Activated CD8-positive, alpha-beta memory T cell treated with anti-CD3 and anti-CD28 coated beads for 1 hour (primary cell): ENCODE results near the gene LTBP3.
A peak's percentile ranks its signal among the peaks of the same experiment; 100 is the strongest.

Source experiments
- DNase-seq, 2 donors: peaks; one replicate each; pipeline ENCODE4 v3.0.0-alpha.2; 2020; ENCODE audit warnings: low read depth in 1 of 2; ENCODE audit errors: extremely low read depth in 1 of 2

LTBP3 gene

DNA sequence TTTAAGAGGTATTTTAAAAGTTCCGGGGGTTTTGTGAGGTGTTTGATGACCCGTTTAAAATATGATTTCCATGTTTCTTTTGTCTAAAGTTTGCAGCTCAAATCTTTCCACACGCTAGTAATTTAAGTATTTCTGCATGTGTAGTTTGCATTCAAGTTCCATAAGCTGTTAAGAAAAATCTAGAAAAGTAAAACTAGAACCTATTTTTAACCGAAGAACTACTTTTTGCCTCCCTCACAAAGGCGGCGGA, 59.5 kb downstream of the LTBP3 start:
- DNase-seq = no peak

DNA sequence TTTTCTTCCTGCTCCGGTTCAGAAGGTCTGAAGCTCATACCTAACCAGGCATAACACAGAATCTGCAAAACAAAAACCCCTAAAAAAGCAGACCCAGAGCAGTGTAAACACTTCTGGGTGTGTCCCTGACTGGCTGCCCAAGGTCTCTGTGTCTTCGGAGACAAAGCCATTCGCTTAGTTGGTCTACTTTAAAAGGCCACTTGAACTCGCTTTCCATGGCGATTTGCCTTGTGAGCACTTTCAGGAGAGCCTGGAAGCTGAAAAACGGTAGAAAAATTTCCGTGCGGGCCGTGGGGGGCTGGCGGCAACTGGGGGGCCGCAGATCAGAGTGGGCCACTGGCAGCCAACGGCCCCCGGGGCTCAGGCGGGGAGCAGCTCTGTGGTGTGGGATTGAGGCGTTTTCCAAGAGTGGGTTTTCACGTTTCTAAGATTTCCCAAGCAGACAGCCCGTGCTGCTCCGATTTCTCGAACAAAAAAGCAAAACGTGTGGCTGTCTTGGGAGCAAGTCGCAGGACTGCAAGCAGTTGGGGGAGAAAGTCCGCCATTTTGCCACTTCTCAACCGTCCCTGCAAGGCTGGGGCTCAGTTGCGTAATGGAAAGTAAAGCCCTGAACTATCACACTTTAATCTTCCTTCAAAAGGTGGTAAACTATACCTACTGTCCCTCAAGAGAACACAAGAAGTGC, 60.0 kb downstream of the LTBP3 start:
- peak; percentile 43 to 44 for DNase-seq

DNA sequence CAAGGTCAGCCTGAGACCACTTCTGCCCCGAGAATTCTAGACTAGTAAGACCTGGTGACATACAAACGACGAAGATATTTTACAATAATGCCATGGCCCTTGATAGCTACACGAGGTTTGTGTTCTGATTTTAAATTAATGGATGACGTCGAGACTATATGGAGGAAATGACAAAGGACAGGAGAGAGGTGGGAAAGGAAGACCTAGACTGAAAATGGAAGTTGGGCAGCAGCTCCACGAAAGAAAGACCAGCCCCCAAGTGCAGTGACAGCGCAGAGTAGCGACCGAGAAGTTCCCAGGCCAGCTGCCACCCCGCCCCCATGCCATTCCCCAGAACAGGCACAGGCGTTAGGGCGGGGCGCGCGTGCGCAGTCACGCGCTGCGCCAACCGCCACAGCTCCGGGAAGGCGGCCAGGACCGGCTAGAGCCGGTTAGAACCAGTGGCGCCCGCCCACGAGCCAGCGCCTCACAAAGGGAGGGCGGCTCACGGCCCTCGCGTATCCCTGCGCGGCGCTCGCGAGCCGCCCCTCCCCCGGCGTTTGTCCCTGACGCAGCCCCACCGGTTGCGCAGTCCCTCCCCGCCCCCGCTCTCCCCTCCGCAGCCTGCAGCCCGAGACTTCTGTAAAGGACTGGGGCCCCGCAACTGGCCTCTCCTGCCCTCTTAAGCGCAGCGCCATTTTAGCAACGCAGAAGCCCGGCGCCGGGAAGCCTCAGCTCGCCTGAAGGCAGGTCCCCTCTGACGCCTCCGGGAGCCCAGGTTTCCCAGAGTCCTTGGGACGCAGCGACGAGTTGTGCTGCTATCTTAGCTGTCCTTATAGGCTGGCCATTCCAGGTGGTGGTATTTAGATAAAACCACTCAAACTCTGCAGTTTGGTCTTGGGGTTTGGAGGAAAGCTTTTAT, 60.8 kb downstream of the LTBP3 start:
- DNase-seq = peak; percentile 94 to 98

DNA sequence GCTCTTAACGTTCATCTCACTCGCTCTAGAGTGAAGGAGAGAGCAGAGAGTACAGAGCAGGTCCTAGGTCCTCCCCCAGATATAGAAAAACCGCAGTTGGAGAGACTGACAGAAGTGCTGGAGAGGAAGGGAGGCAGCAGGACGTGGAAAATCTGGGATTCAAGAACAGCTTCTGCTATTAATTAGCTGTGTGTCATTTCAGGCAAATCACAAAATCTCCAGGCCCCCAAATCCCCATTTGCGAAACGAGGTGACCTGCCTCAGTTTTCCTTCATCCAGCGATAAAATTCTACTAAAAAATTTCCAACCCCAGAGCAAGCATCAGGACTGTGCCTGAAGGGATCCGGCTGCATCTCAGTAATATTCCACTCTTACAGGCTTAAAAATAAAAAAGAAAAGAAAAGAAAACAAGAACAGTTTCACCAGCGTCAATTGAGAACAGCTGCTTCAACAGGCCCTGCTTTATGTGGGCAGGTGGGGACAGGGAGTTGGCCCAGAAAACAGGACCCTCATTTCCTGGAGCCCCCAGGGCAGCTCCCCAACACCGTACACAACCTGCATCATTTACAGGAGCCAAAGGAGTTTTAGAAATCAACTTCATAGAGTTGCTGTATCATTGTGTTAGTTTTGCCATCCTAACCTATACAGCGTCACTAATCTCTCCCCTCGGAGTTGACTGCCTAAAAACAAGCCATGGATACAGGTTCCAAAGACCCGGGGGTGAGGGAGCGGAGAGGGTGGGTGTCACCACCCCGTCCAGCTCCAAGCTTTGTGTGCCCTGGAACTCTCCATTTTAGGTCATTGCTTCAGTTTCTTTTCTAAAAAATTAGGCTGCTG, 61.6 kb downstream of the LTBP3 start:
- no peak for DNase-seq

DNA sequence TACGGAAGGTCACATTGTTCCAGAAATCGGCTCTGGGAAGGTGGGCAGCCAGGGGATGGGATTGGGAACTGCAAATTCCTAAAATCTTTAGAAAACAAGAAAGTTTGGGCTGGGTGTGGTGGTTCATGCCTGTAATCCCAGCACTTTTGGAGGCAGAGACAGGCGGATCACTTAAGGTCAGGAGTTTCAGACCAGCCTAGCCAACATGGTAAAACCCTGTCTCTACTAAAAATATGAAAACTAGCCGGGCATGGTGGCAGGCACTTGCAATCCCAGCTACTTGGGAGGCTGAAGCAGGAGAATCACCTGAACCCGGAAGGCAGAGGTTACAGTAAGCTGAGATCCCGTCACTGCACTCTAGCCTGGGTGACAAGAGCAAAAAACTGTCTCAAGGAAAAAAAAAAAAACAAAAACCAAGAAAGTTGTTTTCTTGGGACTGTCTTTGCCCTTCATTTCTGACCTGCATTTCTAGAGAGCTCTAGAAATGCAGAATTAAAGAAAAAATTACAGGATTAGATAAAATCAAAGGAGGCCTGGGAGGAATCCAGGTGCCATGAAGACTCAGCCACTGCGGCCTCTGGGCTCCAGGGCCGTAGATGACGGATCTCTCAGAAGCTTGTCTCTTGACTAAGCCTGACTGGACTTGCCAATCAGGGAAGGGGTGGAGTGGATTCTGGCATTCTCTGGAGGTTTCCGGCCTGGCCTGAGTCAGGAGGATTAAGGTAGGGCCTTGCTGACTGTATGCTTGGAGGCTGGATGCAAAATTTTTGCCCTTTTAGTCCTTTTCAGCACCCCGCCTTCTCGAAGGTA, 64.6 kb downstream of the LTBP3 start:
- no peak for DNase-seq

DNA sequence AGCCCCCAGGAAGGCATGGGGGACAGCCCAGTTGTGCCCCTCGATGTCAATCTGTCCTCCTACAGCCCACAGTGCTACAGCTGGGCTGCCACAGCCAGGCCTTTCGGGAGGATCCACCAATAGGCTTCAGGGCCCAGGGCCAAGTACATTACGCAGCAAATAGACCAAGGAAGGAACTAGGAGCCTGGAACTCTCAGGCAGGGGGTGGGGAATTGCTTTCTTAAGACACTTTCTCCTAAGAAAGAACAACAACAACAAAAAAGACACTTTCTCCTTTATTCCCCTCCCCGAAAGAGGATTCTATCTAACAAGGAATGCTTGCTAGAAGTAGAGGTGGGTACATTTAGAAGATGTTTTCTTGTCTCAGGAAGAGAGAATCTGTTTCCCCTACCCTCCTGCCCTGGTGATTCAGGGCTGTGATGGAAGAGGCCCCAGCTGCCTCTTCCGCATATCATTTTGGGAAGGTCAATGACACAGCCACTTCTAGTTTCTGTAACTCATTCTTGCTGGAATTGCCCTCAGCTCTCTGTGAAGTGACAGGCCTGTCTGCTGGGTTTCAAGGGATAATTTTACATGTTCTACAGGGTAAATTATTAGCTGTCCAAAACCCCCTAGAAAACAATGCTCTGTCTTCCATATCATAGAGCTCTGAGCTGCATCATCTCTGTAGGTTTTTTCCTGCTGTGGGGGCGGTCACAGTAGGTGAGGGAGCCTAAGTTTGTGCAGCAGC, 65.4 kb downstream of the LTBP3 start:
- DNase-seq = no peak

DNA sequence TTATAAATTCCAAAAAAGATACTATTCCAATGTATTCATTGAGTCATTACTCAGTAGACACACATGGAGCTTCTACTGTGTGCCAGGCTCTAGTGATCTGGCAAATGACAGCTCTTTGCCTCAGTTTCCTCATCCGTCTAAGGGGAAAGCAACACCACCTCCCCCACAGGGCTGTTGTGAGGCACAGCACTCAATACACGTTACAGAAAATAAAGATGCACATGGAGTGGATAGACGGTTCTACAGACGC, 65.8 kb downstream of the LTBP3 start:
- DNase-seq = no peak

DNA sequence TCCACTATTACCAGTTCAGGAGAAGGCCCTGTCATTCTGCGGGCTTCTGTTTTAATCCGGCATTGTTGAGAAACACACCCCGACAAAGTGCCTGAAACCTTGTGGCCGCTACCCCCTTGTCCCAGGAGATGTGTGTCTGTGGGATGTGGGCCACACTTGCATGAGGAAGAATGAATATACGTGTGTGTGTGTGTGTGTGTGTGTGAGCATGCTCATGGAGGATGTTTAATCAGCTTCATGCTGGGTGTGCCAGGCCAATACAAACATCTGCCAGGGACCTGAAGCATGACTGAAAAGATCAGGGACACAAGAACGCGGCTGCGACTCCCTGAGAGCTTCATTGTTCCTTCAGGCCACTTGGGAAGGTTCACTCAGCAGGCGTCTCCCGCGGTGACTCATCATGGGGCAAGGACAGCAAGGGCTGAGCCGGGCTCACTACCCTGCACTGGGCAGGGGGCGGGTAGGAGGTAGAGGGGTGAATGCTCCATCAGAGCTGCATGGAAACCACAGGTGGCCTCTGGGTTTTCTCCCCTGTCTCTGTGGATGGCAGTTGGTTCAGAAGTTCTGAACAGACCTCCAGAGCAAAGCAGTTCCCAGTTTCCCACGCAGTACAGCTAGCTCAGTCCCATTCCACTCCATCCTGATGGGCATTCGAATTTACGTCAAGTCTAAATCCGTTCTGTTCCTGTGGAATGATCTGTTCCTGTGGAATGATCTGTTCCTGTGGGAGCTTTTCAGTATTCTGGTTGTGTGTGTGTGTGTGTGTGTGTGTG, 66.4 kb downstream of the LTBP3 start:
- DNase-seq = no peak

DNA sequence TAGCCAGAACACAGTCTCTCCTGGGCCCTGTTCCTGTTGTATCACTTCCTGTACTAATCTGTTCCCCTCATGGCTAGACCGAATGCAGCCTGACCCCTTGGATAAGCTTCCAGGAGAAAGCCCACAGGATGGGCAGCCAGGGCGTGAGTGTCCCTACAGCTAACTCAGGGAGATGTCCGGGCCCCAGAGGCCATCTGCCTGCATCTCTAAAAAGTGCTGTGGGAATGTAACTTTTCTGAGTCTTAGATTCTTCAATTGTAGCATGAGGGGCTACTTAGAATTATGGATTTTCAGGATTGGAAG, 67.0 kb downstream of the LTBP3 start:
- no peak for DNase-seq

DNA sequence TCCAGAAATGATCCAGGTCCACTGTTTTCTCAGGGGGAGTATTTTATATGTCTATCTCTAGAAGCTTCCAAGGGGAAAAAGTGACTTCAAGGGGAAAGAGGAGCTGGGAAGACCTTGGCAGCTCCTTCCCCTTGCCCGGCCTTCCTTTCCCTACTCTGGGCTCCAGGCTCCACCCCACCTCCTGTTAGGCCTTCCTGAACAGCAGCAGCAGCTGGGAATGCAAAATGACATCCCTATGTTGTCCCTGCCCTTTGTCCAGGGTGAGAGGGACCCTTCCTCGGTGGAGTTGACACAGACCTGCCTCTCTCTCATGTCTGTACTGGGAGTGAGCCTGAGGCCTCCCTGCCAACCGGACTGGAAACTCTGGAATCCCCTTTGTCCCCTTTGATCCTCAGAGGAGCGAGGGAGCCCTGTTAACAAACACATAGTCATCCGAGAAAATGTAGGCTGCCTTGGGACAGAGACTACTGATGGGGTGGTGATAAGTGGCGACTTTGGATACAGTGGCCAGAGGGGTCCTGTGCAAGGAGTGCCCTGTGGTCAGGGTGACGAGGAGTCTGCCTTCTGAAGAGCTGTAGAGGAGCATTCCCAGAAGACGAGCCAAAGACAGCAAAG, 68.3 kb downstream of the LTBP3 start:
- no peak for DNase-seq

DNA sequence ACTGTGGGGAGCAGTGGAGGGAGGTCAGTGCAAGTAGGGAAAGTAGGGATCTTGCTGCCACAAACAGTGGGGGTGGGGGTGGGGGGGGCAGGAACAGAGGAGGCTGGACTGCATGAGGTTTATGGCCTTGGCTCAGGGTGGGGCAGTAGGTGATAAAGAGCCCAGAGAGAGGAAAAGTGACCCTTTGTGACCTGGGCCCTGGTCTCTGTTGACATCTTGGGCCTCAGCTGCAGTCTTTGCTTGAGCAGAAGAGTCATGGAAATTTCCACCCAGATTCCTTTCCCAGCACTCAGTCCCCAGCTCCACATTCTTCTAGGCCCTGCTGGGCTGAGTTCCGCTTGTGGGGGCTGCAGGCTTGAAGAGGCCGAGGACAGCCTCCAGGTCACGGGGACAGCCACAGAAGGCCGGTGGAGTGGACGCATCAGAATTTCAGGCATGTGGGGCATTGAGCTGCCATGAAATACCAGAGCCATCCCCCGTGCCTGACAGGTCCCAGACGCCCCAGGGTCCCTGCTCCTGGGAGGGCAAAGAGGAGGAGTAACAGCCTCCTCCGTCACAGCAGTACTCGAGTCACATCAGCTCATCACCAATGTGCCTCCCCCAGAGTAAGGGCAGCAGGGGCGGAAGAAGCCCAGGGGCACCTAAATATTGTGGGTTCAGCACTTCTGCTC, 69.0 kb downstream of the LTBP3 start:
- DNase-seq = no peak
